Measurements from ENCODE around the gene RFX2. TPM values are rescaled to one million over a fixed set of nuclear protein-coding genes. Genes with fewer than 3 reads are reported as not detected.

The RFX2 gene
- total and polyA plus RNA-seq, 9 of the 15 experiments (the other 6 are each of a cell fraction or from before 2014, with no cell fraction given) = 3.6 to 18.7 (median 8.7) TPM

GRCh38 chr19:6105444-6105843, 4.9 kb downstream of the RFX2 start (continued):
- TF ChIP-seq ZMIZ1 (IDR thresholded peaks at IDR 0.05; ENCODE audit: low read depth in 2 of 2, low read length in 2 of 2) = no peak

- H3K36me3 ChIP-seq (ENCODE audit: control insufficient read depth, insufficient read depth, low read length) = no peaks in the 10 kb centered on the region
- ATAC-seq = no peak
- H3K4me3 ChIP-seq = no peak overlapping the region
- no peaks in the 10 kb centered on the region for H4K20me1 ChIP-seq (replicated peaks; ENCODE audit: control insufficient read depth, insufficient read depth, low read length)
- no peak overlapping the region for H2AFZ ChIP-seq (ENCODE audit: low read depth, low read length)
- H3K9me3 ChIP-seq (replicated peaks; ENCODE audit: control insufficient read depth, insufficient read depth, low read depth, low read length) = no peaks in the 10 kb centered on the region
- CTCF ChIA-PET (ENCODE audit: low intra/inter-chr PET ratio) = no interaction called here
- H3K9ac ChIP-seq (ENCODE audit: insufficient read depth in 1 of 2, low read depth in 2 of 2, low read length in 2 of 2) = no peak overlapping the region
- H3K27me3 ChIP-seq (ENCODE audit: control insufficient read depth in 2 of 2, insufficient read depth in 2 of 2, low read length in 2 of 2) = no peaks in the 10 kb centered on the region
- peaks cover 21% of the 10 kb centered on the region for H3K79me2 ChIP-seq (ENCODE audit: control insufficient read depth, insufficient read depth, low read length)
- TF ChIP-seq SNRNP70 (optimal IDR thresholded peaks at IDR 0.05; ENCODE audit: low read depth, low read length) (no peak), NR1H2 (CRISPR knock-in tag; IDR thresholded peaks at IDR 0.05) (no peak), NKRF (IDR thresholded peaks at IDR 0.05; ENCODE audit: borderline replicate concordance) (no peak), ZNF76 (CRISPR knock-in tag; IDR thresholded peaks at IDR 0.05; ENCODE audit: borderline replicate concordance) (no peak), ZNF644 (tag; IDR thresholded peaks at IDR 0.05; ENCODE audit: low read depth) (no peak), RREB1 (CRISPR knock-in tag; IDR thresholded peaks at IDR 0.05) (no peak), ZNF551 (CRISPR knock-in tag; IDR thresholded peaks at IDR 0.05) (no peak), HDAC3 (IDR thresholded peaks at IDR 0.05; ENCODE audit: borderline replicate concordance, partially characterized antibody) (no peak)
- no peaks in the 10 kb centered on the region for H3K9me1 ChIP-seq (ENCODE audit: control insufficient read depth, insufficient read depth, low read length)
- intact Hi-C loops (cut with micrococcal nuclease) (no loop called here), in situ Hi-C loops (cut with MboI) (no loop called here)
- peaks cover 23% of the 10 kb centered on the region in 2 experiments for H3K4me1 ChIP-seq (replicated peaks in 1 of 2; ENCODE audit: control insufficient read depth in 2 of 2, insufficient read depth in 2 of 2, low read length in 2 of 2)
- BruUV-seq (replicated peaks) = no TSS peak
- DNase-seq (ENCODE audit: extremely low read depth in 1 of 4, low spot score in 3 of 4) = no peak
- WGBS (ENCODE audit: insufficient coverage, low coverage, missing lambda C conversion rate) = 66% methylated on average over 4 of the region's 4 CpGs
- no peak overlapping the region for H3K27ac ChIP-seq (ENCODE audit: extremely low read depth, low read depth, low read length)
- POLR2A ChIA-PET = interaction anchor here (1.1 kb wide), 1 partner anchor 414 kb away, joined by 3 read pairs; the partner anchor contains the start of gene RPL36
- no peak for FAIRE-seq
- H3K4me2 ChIP-seq (ENCODE audit: insufficient read depth, low read length) = no peak overlapping the region
Observed at GRCh38 chr19:6103894-6104293, 6.4 kb downstream of the RFX2 start.
